H1 (cell line): ENCODE results near the gene SNX33. TPM values are rescaled to one million over a fixed set of nuclear protein-coding genes. Genes with fewer than 3 reads are reported as not detected.
"Not testable (repeated sequence)": the region's sequence is repeated elsewhere in the genome, so short reads cannot be mapped to it uniquely, and the experiment has no call there.

Experiments
- CTCF ChIA-PET: fragments of 300-600 bp; sonication (Branson Sonifier 250); formaldehyde crosslinking; loops from one replicate; lab custom pipeline; 2021; ENCODE audit not compliant: partially characterized antibody; lab: Charles Lee
- POLR2A ChIA-PET: fragments of 300-600 bp; sonication (Branson Sonifier 250); formaldehyde crosslinking; loops from one replicate; lab custom pipeline; 2021; ENCODE audit warnings: inconsistent platforms; ENCODE audit not compliant: partially characterized antibody; lab: Charles Lee
- DNase-seq, 2 experiments: peaks; one replicate each; pipeline versions ENCODE4 v3.0.0 to v3.0.0-alpha.2; 2010 to 2022; ENCODE audit warnings: low spot score in 2 of 2, low read depth in 1 of 2, mixed read lengths in 1 of 2
- FAIRE-seq: peaks from 2 replicates; lab custom pipeline; 2011; peaks lifted over from hg19 to GRCh38; lab: Jason Lieb, UNC
- H2AFZ ChIP-seq: 2 replicates; pipeline ENCODE4 v1.8.1; 2012; ENCODE audit warnings: low read length, inconsistent platforms
- H2AK5ac ChIP-seq: 2 replicates; pipeline ENCODE4 v1.6.1; 2013; ENCODE audit warnings: low read depth, low read length
- H2BK120ac ChIP-seq: replicated peaks from 2 replicates; pipeline ENCODE3; 2013; ENCODE audit warnings: low read depth, low read length, inconsistent platforms
- H2BK12ac ChIP-seq: 2 replicates; pipeline ENCODE4 v1.6.1; 2013; ENCODE audit warnings: low read depth, low read length
- H2BK15ac ChIP-seq: 2 replicates; pipeline ENCODE4 v1.6.1; 2013; ENCODE audit warnings: low read length
- H2BK20ac ChIP-seq: 2 replicates; pipeline ENCODE4 v1.6.1; 2013; ENCODE audit warnings: low read length
- H2BK5ac ChIP-seq: 2 replicates; pipeline ENCODE4 v1.6.1; 2013; ENCODE audit warnings: low read depth, low read length
- H3K14ac ChIP-seq: 2 replicates; pipeline ENCODE4 v1.6.1; 2013; ENCODE audit warnings: inconsistent platforms; ENCODE audit not compliant: insufficient read length
- H3K18ac ChIP-seq: 2 replicates; pipeline ENCODE4 v1.6.1; 2013; ENCODE audit warnings: low read length; ENCODE audit errors: extremely low read depth
- H3K23ac ChIP-seq: 2 replicates; pipeline ENCODE4 v1.6.1; 2013; ENCODE audit warnings: inconsistent platforms; ENCODE audit not compliant: insufficient read length
- H3K23me2 ChIP-seq: 2 replicates; pipeline ENCODE4 v1.6.1; 2013; ENCODE audit warnings: low read depth, low read length
- H3K27ac ChIP-seq: 2 replicates; pipeline ENCODE4 v1.6.1; 2011; ENCODE audit warnings: low read depth, low read length, inconsistent platforms
- H3K27me3 ChIP-seq, 4 experiments: replicated peaks in 1 of 4; 1 replicate in 1 of 4; 2 replicates in 3 of 4; pipeline versions ENCODE4 v1.6.1 to v1.8.1; 2011 to 2013; ENCODE audit warnings: low read length in 3 of 4, mild to moderate bottlenecking in 3 of 4, inconsistent platforms in 2 of 4, mixed read lengths in 2 of 4, moderate library complexity in 1 of 4; ENCODE audit not compliant: control insufficient read depth in 3 of 4, insufficient read depth in 3 of 4; ENCODE audit errors: extremely low read depth in 1 of 4
- H3K36me3 ChIP-seq, 4 experiments: 2 replicates each; pipeline versions ENCODE4 v1.6.1 to v1.8.1; 2011 to 2013; ENCODE audit warnings: mild to moderate bottlenecking in 4 of 4, low read length in 3 of 4, moderate library complexity in 2 of 4, control low read depth in 1 of 4, inconsistent platforms in 1 of 4; ENCODE audit not compliant: insufficient read depth in 4 of 4, control insufficient read depth in 2 of 4
- H3K4ac ChIP-seq: replicated peaks from 2 replicates; pipeline ENCODE3; 2013; ENCODE audit warnings: low read length, low read depth, mixed read lengths, inconsistent platforms; ENCODE audit not compliant: insufficient read length
- H3K4me1 ChIP-seq, 4 experiments: replicated peaks in 1 of 4; 1 replicate in 1 of 4; 2 replicates in 3 of 4; pipeline versions ENCODE4 v1.6.1 to v1.8.1; 2011 to 2013; ENCODE audit warnings: low read length in 3 of 4, inconsistent platforms in 2 of 4, mixed read lengths in 1 of 4; ENCODE audit not compliant: insufficient read depth in 4 of 4, control insufficient read depth in 3 of 4
- H3K4me2 ChIP-seq, 2 experiments: 2 replicates each; pipeline versions ENCODE4 v1.6.1 to v1.8.1; 2011 to 2013; ENCODE audit warnings: low read depth in 2 of 2, low read length in 2 of 2, control low read depth in 1 of 2, inconsistent platforms in 1 of 2, mild to moderate bottlenecking in 1 of 2; ENCODE audit not compliant: insufficient read depth in 1 of 2
- H3K4me3 ChIP-seq, 4 experiments: fragments of 200-600, 300-600 bp in 1 of 4; sonication (generic), shearing (Covaris generic), sonication (Bioruptor Twin) in 1 of 4; 2 replicates each; pipeline versions ENCODE4 v1.5.1 to v1.8.1; 2011 to 2016; ENCODE audit warnings: low read length in 4 of 4, low read depth in 3 of 4, control low read depth in 2 of 4, inconsistent platforms in 2 of 4, mild to moderate bottlenecking in 2 of 4, mixed read lengths in 1 of 4, moderate library complexity in 1 of 4; ENCODE audit not compliant: insufficient read depth in 2 of 4; ENCODE audit errors: extremely low read depth in 1 of 4
- H3K56ac ChIP-seq: replicated peaks from 2 replicates; pipeline ENCODE3; 2013; ENCODE audit warnings: low read depth, mild to moderate bottlenecking, mixed read lengths, low read length, inconsistent platforms; ENCODE audit not compliant: insufficient read length
- H3K79me1 ChIP-seq: 2 replicates; pipeline ENCODE4 v1.6.1; 2013; ENCODE audit warnings: low read depth, low read length, control low read depth
- H3K79me2 ChIP-seq, 2 experiments: 2 replicates each; pipeline versions ENCODE4 v1.6.1 to v1.8.1; 2012 to 2013; ENCODE audit warnings: low read length in 2 of 2, mild to moderate bottlenecking in 2 of 2, inconsistent platforms in 1 of 2; ENCODE audit not compliant: insufficient read depth in 2 of 2, control insufficient read depth in 1 of 2
- H3K9ac ChIP-seq, 4 experiments: replicated peaks in 1 of 4; 1 replicate in 1 of 4; 2 replicates in 3 of 4; pipeline versions ENCODE4 v1.6.1 to v1.8.1; 2011 to 2013; ENCODE audit warnings: low read depth in 3 of 4, low read length in 3 of 4, control low read depth in 2 of 4, mild to moderate bottlenecking in 2 of 4, moderate library complexity in 2 of 4, inconsistent platforms in 1 of 4; ENCODE audit errors: extremely low read depth in 1 of 4
- H3K9me3 ChIP-seq, 2 experiments: 2 replicates each; pipeline versions ENCODE4 v1.6.1 to v1.8.1; 2012 to 2013; ENCODE audit warnings: mild to moderate bottlenecking in 2 of 2, moderate library complexity in 2 of 2, control low read depth in 1 of 2, inconsistent platforms in 1 of 2, low read depth in 1 of 2, low read length in 1 of 2, mixed read lengths in 1 of 2; ENCODE audit not compliant: insufficient read depth in 2 of 2
- H4K20me1 ChIP-seq, 2 experiments: replicated peaks in 1 of 2; 2 replicates each; pipeline versions ENCODE3 to v1.8.1; 2011 to 2013; ENCODE audit warnings: inconsistent platforms in 2 of 2, low read length in 2 of 2, mild to moderate bottlenecking in 1 of 2; ENCODE audit not compliant: insufficient read depth in 2 of 2, control insufficient read depth in 1 of 2
- H4K5ac ChIP-seq: 2 replicates; pipeline ENCODE4 v1.6.1; 2013; ENCODE audit warnings: low read length, low read depth, mixed read lengths, inconsistent platforms; ENCODE audit not compliant: insufficient read length
- H4K8ac ChIP-seq: 2 replicates; pipeline ENCODE4 v1.8.0; 2013; ENCODE audit warnings: mild to moderate bottlenecking, moderate library complexity, low read length, inconsistent platforms; ENCODE audit not compliant: insufficient read depth; ENCODE audit errors: extremely low read depth
- H4K91ac ChIP-seq: replicated peaks from 2 replicates; pipeline ENCODE3; 2013; ENCODE audit warnings: low read length, mixed read lengths, inconsistent platforms; ENCODE audit not compliant: insufficient read length
- WGBS, 2 experiments: shearing (Covaris generic) in 1 of 2; methylation state at CpG; one replicate each; pipeline versions ENCODE4 v1.1.6 to v1.1.7; 2013 to 2015; ENCODE audit warnings: low lambda C conversion rate in 2 of 2, mixed read lengths in 2 of 2, inconsistent platforms in 1 of 2, low coverage in 1 of 2, missing lambda C conversion rate in 1 of 2; ENCODE audit not compliant: insufficient replicate concordance in 2 of 2, insufficient coverage in 1 of 2, insufficient read length in 1 of 2; ENCODE audit errors: extremely low coverage in 1 of 2, missing lambda C conversion rate in 1 of 2; 5-methylcytosine and 5-hydroxymethylcytosine counted together
- polyA plus RNA-seq, 7 experiments: library from polyadenylated mRNA; depleted of rRNA in 3 of 7; stranded (reverse) in 5 of 7; unstranded in 2 of 7; fragments of >200 nt in 5 of 7; fragments of 200-250 nt in 2 of 7; gene quantifications; 1 replicate in 5 of 7; 2 replicates in 1 of 7; 4 replicates in 1 of 7; pipeline versions ENCODE4 v1.2.1 to v1.2.3, GENCODE V29; 2011 to 2013; ENCODE audit warnings: missing spikeins in 2 of 7, mixed read lengths in 2 of 7
- total RNA-seq: library from RNA; stranded (reverse); fragmentation: NEBNext Ultra II Directional; extraction: Animal tissue kit (Norgen Biotek cat#: 25700); gene quantifications from 2 replicates; pipeline ENCODE4 v1.2.1, GENCODE V29; 2021

The SNX33 gene
- total and polyA plus RNA-seq, 2 of the 8 experiments (the other 6 are each of a cell fraction or from before 2014, with no cell fraction given), result 14.3 to 22.9 TPM

- H2BK12ac ChIP-seq, H3K4me2 ChIP-seq, DNase-seq, H2AK5ac ChIP-seq, H3K4ac ChIP-seq, H2AFZ ChIP-seq, H3K9me3 ChIP-seq, H2BK20ac ChIP-seq, H3K27ac ChIP-seq, H4K91ac ChIP-seq, H3K36me3 ChIP-seq, H3K9ac ChIP-seq, H3K23ac ChIP-seq, FAIRE-seq, H4K20me1 ChIP-seq, H2BK15ac ChIP-seq, H3K23me2 ChIP-seq, H3K18ac ChIP-seq, H3K79me1 ChIP-seq, H4K5ac ChIP-seq, H4K8ac ChIP-seq, H2BK5ac ChIP-seq, H3K56ac ChIP-seq, H3K27me3 ChIP-seq, H2BK120ac ChIP-seq, H3K4me3 ChIP-seq, H3K79me2 ChIP-seq, H3K4me1 ChIP-seq, H3K14ac ChIP-seq: not testable (repeated sequence)
- ChIA-PET CTCF (interaction anchor here (1.0 to 1.4 kb wide), 4 partner anchors 13 to 97 kb away, joined by 3 to 4 read pairs (median 4); no protein-coding TSS in a partner anchor), POLR2A (interaction anchor here (1.9 to 2.3 kb wide), 2 partner anchors 18 to 19 kb away, joined by 5 to 7 read pairs; a partner anchor contains a TSS)
- WGBS, 2 experiments, result 96% methylated on average over 5 of the region's 5 CpGs; no CpG with 5 or more reads in 1 of the 2 experiments
Measured at GRCh38 chr15:75705375-75705774, 57.7 kb downstream of the SNX33 start.
